Endothelial cell (in vitro differentiated cells): ENCODE data around the gene CRMP1. TPM values are rescaled to one million over a fixed set of nuclear protein-coding genes. Genes with fewer than 3 reads are reported as not detected.
"Not testable (repeated sequence)": the region's sequence is repeated elsewhere in the genome, so short reads cannot be mapped to it uniquely, and the experiment has no call there.

ENCODE experiments used
- DNase-seq: peaks from one replicate; pipeline ENCODE4 v3.0.0; 2021; ENCODE audit warnings: low spot score
- H3K27ac Mint-ChIP-seq: one replicate; pipeline ENCODE4 v1.8.0; 2021; ENCODE audit warnings: mixed read lengths, inconsistent platforms; ENCODE audit not compliant: unreplicated experiment
- H3K27me3 Mint-ChIP-seq: one replicate; pipeline ENCODE4 v1.8.0; 2021; ENCODE audit warnings: mild to moderate bottlenecking, moderate library complexity, mixed read lengths, inconsistent platforms; ENCODE audit not compliant: unreplicated experiment
- H3K36me3 Mint-ChIP-seq: one replicate; pipeline ENCODE4 v1.8.0; 2021; ENCODE audit warnings: mild to moderate bottlenecking, low read depth, mixed read lengths, inconsistent platforms; ENCODE audit not compliant: unreplicated experiment
- H3K4me1 Mint-ChIP-seq: one replicate; pipeline ENCODE4 v1.8.0; 2021; ENCODE audit warnings: mild to moderate bottlenecking, mixed read lengths, inconsistent platforms; ENCODE audit not compliant: unreplicated experiment
- H3K4me3 Mint-ChIP-seq: one replicate; pipeline ENCODE4 v1.8.0; 2021; ENCODE audit warnings: mild to moderate bottlenecking, mixed read lengths, inconsistent platforms; ENCODE audit not compliant: unreplicated experiment
- H3K9me3 Mint-ChIP-seq: one replicate; pipeline ENCODE4 v1.8.0; 2021; ENCODE audit warnings: mixed read lengths, inconsistent platforms; ENCODE audit not compliant: unreplicated experiment
- total RNA-seq: library from RNA; stranded (reverse); fragmentation: NEBNext Ultra II Directional; extraction: Animal tissue kit (Norgen Biotek cat#: 25700); gene quantifications from one replicate; pipeline ENCODE4 v1.2.1, GENCODE V29; 2021; ENCODE audit not compliant: unreplicated experiment
- TF ChIP-seq, protein P1 (sequence below): fragments of 200-600 bp; sonication (generic); IDR thresholded peaks from one replicate; pipeline ENCODE4 v1.5.0; 2021; ENCODE audit warnings: antibody characterized with exemption; ENCODE audit not compliant: unreplicated experiment

Gene CRMP1
- total RNA-seq, 1 donor from 2014 or later = 71.2 TPM

DNA sequence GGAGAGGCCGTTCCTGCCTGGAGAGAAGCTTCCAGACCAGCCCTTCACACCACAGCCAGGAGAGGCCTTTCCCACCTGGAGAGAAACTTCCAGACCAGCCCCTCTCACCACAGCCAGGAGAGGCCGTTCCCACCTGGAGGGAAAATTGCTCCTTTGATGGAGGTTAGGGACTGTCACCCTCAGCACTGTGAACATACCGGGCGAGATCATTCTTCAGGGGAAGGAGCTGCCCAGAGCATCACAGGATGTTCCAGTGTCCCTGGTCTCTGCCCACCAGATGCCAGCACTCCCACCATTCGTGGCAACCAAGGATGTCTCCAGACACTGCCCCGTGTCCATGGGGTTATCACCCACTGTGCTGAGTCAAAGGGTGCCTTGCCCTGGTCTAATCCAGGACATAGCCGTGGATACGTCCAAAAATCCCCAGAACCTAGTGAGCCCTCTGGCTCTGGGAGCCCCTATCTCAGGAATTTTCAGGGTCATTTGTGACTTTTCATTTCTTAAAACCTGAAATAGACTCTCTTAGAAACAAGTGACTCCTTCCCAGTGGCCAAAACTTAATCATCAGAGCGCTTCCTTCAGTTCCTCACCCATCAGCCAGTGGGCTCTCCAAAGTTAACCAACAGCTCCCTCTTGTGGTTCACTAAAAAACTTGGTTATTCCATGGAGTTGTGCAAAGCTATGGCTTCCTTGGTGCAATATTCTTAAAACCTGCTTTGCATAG, 80.2 kb downstream of the CRMP1 start:
- H3K4me3 Mint-ChIP-seq = no peak overlapping the region
- no peak overlapping the region for H3K27ac Mint-ChIP-seq
- DNase-seq = peak; percentile 42
- TF ChIP-seq, protein P1, sequence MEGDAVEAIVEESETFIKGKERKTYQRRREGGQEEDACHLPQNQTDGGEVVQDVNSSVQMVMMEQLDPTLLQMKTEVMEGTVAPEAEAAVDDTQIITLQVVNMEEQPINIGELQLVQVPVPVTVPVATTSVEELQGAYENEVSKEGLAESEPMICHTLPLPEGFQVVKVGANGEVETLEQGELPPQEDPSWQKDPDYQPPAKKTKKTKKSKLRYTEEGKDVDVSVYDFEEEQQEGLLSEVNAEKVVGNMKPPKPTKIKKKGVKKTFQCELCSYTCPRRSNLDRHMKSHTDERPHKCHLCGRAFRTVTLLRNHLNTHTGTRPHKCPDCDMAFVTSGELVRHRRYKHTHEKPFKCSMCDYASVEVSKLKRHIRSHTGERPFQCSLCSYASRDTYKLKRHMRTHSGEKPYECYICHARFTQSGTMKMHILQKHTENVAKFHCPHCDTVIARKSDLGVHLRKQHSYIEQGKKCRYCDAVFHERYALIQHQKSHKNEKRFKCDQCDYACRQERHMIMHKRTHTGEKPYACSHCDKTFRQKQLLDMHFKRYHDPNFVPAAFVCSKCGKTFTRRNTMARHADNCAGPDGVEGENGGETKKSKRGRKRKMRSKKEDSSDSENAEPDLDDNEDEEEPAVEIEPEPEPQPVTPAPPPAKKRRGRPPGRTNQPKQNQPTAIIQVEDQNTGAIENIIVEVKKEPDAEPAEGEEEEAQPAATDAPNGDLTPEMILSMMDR = peak; percentile 85
- H3K36me3 Mint-ChIP-seq = peaks cover 36% of the 10 kb centered on the region
- H3K4me1 Mint-ChIP-seq = peaks cover 5% of the 10 kb centered on the region
- H3K9me3 Mint-ChIP-seq = no peaks in the 10 kb centered on the region
- H3K27me3 Mint-ChIP-seq = peaks cover 7% of the 10 kb centered on the region

DNA sequence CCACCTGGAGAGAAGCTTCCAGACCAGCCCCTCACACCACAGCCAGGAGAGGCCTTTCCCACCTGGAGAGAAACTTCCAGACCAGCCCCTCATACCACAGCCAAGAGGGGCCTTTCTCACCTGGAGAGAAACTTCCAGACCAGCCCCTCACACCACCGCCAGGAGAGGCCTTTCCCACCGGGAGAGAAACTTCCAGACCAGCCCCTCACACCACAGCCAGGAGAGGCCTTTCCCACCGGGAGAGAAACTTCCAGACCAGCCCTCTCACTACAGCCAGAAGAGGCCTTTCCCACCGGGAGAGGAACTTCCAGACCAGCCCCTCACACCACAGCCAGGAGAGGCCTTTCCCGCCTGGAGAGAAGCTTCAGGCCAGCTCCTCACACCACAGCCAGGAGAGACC, 80.8 kb downstream of the CRMP1 start:
- not testable (repeated sequence) for H3K27me3 Mint-ChIP-seq

DNA sequence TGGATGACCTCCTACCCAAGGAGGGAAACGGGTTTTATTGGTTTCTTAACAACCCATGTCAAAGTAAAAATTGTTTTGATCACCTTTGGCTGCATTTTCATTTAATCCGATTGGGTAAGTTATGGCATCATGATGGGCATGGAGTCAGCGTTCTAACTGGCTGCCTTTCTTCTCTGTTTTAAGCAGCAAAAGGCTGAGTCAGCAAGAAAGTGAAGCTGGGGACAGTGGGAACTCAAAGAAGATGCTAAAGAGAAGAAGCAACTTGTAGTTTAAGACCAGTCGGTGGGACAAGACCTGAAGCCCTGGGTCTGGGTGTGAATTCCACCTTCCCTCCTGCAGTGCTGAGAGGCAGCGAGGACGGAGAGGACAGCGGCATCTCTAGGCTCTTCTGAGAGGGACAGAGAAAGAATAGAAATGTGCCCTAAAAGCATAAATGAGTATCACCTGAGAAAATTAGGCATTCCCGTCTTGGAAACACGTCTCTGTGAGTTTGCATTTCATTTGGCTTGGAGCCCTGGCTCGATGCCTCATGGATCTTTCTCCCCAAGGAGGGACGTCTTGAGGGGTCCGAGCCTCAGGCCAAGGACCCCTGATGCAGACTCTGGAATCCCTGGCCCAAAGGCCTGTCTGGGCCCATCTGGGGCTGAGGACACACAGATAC, 82.0 kb downstream of the CRMP1 start:
- H3K27ac Mint-ChIP-seq = no peak overlapping the region
- peaks cover 40% of the 10 kb centered on the region for H3K36me3 Mint-ChIP-seq
- TF ChIP-seq, protein P1 = no peak
- H3K27me3 Mint-ChIP-seq = peaks cover 7% of the 10 kb centered on the region
- no peaks in the 10 kb centered on the region for H3K9me3 Mint-ChIP-seq
- DNase-seq = no peak
- H3K4me3 Mint-ChIP-seq = peak overlapping the region; percentile 8
- H3K4me1 Mint-ChIP-seq = peaks cover 5% of the 10 kb centered on the region

More for the DNA sequence above, 80.8 kb downstream of the CRMP1 start:
- not testable (repeated sequence) for H3K27ac Mint-ChIP-seq, H3K9me3 Mint-ChIP-seq, H3K4me3 Mint-ChIP-seq, DNase-seq, H3K4me1 Mint-ChIP-seq
- peaks cover 36% of the 10 kb centered on the region for H3K36me3 Mint-ChIP-seq

DNA sequence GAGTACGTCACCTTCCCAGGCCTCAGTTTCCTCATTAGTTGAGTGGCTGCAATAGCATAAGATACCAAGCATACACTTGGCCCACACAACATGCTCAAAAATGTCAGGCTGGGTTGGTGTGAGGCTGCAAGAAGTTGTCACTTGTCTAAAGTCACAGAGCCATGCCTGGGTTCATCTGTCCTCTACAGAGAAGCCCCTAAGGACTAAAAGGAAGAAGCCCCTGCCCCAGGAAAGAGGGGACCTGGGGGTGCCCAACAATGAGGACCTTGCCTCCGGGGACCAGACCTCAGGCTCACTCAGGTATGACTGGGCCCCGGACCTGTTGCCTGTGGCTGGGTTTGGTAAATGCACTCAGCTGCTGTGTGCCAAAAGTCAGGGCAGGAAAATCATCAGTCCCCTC, 82.7 kb downstream of the CRMP1 start:
- peaks cover 5% of the 10 kb centered on the region for H3K27me3 Mint-ChIP-seq
- H3K27ac Mint-ChIP-seq = no peak overlapping the region
- H3K36me3 Mint-ChIP-seq = peaks cover 40% of the 10 kb centered on the region
- no peak overlapping the region for H3K4me3 Mint-ChIP-seq
- H3K9me3 Mint-ChIP-seq = no peaks in the 10 kb centered on the region
- TF ChIP-seq, protein P1 = no peak
- DNase-seq = no peak
- H3K4me1 Mint-ChIP-seq = peaks cover 5% of the 10 kb centered on the region

DNA sequence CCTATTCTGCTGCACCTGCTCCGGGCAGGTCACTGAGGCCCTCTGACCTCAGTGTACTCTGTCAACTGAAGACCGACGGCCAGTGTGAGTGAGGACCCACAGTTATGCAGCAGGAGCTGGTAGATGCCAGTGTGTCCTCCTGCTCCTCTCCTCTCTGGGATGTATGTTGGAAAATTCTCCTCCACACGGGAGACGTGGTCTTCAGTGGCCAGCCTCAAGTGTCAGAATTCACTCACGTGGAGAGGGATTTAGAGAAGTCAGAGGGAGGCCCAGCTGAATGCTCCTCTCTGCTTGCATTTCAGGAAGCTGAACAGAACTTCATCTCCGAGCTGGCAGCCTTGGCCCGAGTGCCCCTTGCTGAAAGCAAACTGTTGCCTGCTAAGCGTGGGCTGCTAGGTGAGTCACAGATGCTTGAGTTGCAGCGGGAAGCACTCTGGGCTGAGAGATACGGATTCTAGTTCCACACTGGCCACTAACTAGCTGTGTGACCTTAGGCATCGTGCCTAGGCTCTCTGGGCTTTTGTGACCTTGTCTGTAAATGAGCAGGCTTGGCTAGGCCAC, 83.6 kb downstream of the CRMP1 start:
- TF ChIP-seq, protein P1 = no peak
- Mint-ChIP-seq H3K4me3 (no peak overlapping the region), H3K36me3 (peaks cover 40% of the 10 kb centered on the region), H3K27me3 (peaks cover 3% of the 10 kb centered on the region), H3K4me1 (peaks cover 5% of the 10 kb centered on the region), H3K27ac (no peak overlapping the region), H3K9me3 (no peaks in the 10 kb centered on the region)
- no peak for DNase-seq
